HepG2 (cell line): ENCODE measurements around the gene CTSW. TPM values are rescaled to one million over a fixed set of nuclear protein-coding genes. Genes with fewer than 3 reads are reported as not detected.

Experiments
- AGO2 ChIP-seq: fragments of 200-400 bp; formaldehyde crosslinking; optimal IDR thresholded peaks from 2 replicates; pipeline ENCODE3; 2017; ENCODE audit warnings: mild to moderate bottlenecking, low read depth, low read length, moderate library complexity
- ELF4 ChIP-seq: sonication (generic); formaldehyde crosslinking; IDR thresholded peaks from 2 replicates; pipeline ENCODE4 v1.5.0; 2020; ENCODE audit warnings: missing genetic modification reagents, mild to moderate bottlenecking, moderate library complexity, borderline replicate concordance
- FOXP1 ChIP-seq, 2 experiments: fragments of 450-650 bp in 1 of 2; IDR thresholded peaks; 2 replicates each; pipeline ENCODE4 v1.6.1; 2017 to 2018; ENCODE audit warnings: antibody characterized with exemption in 1 of 2
- JUN ChIP-seq: sonication (generic); formaldehyde crosslinking; IDR thresholded peaks from 2 replicates; pipeline ENCODE4 v1.4.0; 2020; ENCODE audit warnings: mild to moderate bottlenecking, missing genetic modification reagents
- NFKBIZ ChIP-seq: IDR thresholded peaks from 2 replicates; pipeline ENCODE4 v1.6.1; 2018; ENCODE audit warnings: missing genetic modification reagents, missing compliant biosample characterization
- RBM22 ChIP-seq: fragments of 200-400 bp; formaldehyde crosslinking; optimal IDR thresholded peaks from 2 replicates; pipeline ENCODE3; 2017; ENCODE audit warnings: mild to moderate bottlenecking, low read length, moderate library complexity
- REXO4 ChIP-seq: sonication (generic); formaldehyde crosslinking; IDR thresholded peaks from 2 replicates; pipeline ENCODE4 v1.8.0; 2022; ENCODE audit warnings: missing genetic modification reagents, mild to moderate bottlenecking, borderline replicate concordance
- RFX3 ChIP-seq: IDR thresholded peaks from 2 replicates; pipeline ENCODE4 v1.6.1; 2016; ENCODE audit warnings: missing biosample characterization, missing genetic modification reagents
- SOX5 ChIP-seq: IDR thresholded peaks from 2 replicates; pipeline ENCODE4 v1.6.1; 2016; ENCODE audit warnings: borderline replicate concordance
- ZC3H13 ChIP-seq: sonication (generic); formaldehyde crosslinking; IDR thresholded peaks from 2 replicates; pipeline ENCODE4 v1.8.1; 2023; ENCODE audit warnings: mild to moderate bottlenecking, missing genetic modification reagents, moderate library complexity
- ZC3H4 ChIP-seq: sonication (generic); formaldehyde crosslinking; IDR thresholded peaks from 2 replicates; pipeline ENCODE4 v1.4.0; 2020; ENCODE audit warnings: missing genetic modification reagents, borderline replicate concordance
- ZFP37 ChIP-seq: sonication (generic); formaldehyde crosslinking; IDR thresholded peaks from 2 replicates; pipeline ENCODE4 v1.4.0; 2020; ENCODE audit warnings: missing genetic modification reagents, borderline replicate concordance
- ZNF264 ChIP-seq: sonication (generic); formaldehyde crosslinking; IDR thresholded peaks from 2 replicates; pipeline ENCODE4 v1.4.0; 2020; ENCODE audit warnings: missing genetic modification reagents
- ZNF335 ChIP-seq: sonication (generic); formaldehyde crosslinking; IDR thresholded peaks from 2 replicates; pipeline ENCODE4 v1.4.0; 2020; ENCODE audit warnings: missing genetic modification reagents
- ZNF652 ChIP-seq: IDR thresholded peaks from 2 replicates; pipeline ENCODE4 v1.6.1; 2016; ENCODE audit warnings: low read depth, borderline replicate concordance
- ZNF761 ChIP-seq: sonication (generic); formaldehyde crosslinking; conservative IDR thresholded peaks from 2 replicates; pipeline ENCODE4 v1.4.0; 2020; ENCODE audit warnings: mild to moderate bottlenecking, missing genetic modification reagents
- ZNF773 ChIP-seq: sonication (generic); formaldehyde crosslinking; IDR thresholded peaks from 2 replicates; pipeline ENCODE4 v1.4.0; 2020; ENCODE audit warnings: missing genetic modification reagents, borderline replicate concordance
- polyA plus RNA-seq, 8 experiments: library from polyadenylated mRNA; depleted of rRNA in 3 of 8; stranded (reverse) in 7 of 8; unstranded in 1 of 8; fragments of >200 nt; fragmentation: Illumina TruSeq in 4 of 8; extraction: Trizol in 4 of 8; gene quantifications; 2 replicates each; pipeline versions ENCODE4 v1.2.1 to v1.2.3, GENCODE V29; 2011 to 2016; ENCODE audit warnings: low read depth in 4 of 8, missing spikeins in 1 of 8, mixed read lengths in 1 of 8; ENCODE audit not compliant: insufficient read depth in 1 of 8
- total RNA-seq, 5 experiments: library from RNA; depleted of rRNA; stranded (reverse); fragments of >200 nt; fragmentation: Illumina TruSeq; extraction: Trizol; gene quantifications; 2 replicates each; pipeline ENCODE4 v1.2.3, GENCODE V29; 2016; ENCODE audit warnings: low read depth in 1 of 5
- TF ChIP-seq, protein P1 (sequence below): sonication (generic); formaldehyde crosslinking; IDR thresholded peaks from 2 replicates; pipeline ENCODE4 v1.5.0; 2020; ENCODE audit warnings: missing genetic modification reagents
- TF ChIP-seq, protein P2 (sequence below): sonication (generic); formaldehyde crosslinking; IDR thresholded peaks from 2 replicates; pipeline ENCODE4 v1.4.0; 2020; ENCODE audit warnings: missing genetic modification reagents
- TF ChIP-seq, protein P3 (sequence below): sonication (generic); formaldehyde crosslinking; IDR thresholded peaks from 2 replicates; pipeline ENCODE4 v1.5.1; 2020; ENCODE audit warnings: missing genetic modification reagents, mild to moderate bottlenecking, borderline replicate concordance
- TF ChIP-seq, protein P4 (sequence below): sonication (generic); formaldehyde crosslinking; IDR thresholded peaks from 2 replicates; pipeline ENCODE4 v1.5.1; 2020; ENCODE audit warnings: missing genetic modification reagents, mild to moderate bottlenecking, borderline replicate concordance

CTSW gene
- total and polyA plus RNA-seq, 2 of the 13 experiments (the other 11 are each of a cell fraction or from before 2014, with no cell fraction given), result 0.09 TPM; not detected in 1

DNA sequence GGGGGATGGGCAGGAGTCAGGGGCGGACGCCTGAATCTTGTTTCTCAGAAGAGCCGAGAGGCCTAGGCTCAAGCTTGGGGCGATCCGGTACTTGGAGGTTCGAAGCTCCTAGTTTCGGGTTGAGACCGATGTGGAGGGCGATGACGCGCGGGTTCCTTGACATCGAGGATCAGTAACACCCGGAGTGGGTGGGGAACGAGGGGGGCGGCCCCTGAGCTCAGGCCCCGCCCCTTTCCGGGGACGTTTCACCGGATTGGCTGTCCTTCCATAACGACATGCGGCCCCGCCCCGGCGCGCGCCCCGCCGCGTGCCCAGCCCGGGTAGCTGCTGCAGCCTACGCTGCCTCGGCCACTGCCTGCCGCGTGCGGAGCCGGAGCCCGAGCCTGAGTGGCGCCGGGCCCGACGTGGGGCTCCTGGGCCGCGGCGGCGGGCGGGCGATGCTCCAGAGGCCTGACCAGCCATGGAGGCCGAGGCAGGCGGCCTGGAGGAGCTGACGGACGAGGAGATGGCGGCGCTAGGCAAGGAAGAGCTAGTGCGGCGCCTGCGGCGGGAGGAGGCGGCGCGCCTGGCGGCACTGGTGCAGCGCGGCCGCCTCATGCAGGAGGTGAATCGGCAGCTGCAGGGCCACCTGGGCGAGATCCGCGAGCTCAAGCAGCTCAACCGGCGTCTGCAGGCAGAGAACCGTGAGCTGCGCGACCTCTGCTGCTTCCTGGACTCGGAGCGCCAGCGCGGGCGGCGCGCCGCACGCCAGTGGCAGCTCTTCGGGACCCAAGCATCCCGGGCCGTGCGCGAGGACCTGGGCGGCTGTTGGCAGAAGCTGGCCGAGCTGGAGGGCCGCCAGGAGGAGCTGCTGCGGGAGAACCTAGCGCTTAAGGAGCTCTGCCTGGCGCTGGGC is 10.9 kb downstream of the CTSW start, which contains the start of gene CCDC85B (continued):
- TF ChIP-seq, protein P1, sequence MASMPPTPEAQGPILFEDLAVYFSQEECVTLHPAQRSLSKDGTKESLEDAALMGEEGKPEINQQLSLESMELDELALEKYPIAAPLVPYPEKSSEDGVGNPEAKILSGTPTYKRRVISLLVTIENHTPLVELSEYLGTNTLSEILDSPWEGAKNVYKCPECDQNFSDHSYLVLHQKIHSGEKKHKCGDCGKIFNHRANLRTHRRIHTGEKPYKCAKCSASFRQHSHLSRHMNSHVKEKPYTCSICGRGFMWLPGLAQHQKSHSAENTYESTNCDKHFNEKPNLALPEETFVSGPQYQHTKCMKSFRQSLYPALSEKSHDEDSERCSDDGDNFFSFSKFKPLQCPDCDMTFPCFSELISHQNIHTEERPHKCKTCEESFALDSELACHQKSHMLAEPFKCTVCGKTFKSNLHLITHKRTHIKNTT (CRISPR knock-in tag), result no peak
- no peak for TF ChIP-seq SOX5 (CRISPR knock-in tag)
- no peak for TF ChIP-seq ZC3H4 (CRISPR knock-in tag)
- no peak for TF ChIP-seq RBM22
- TF ChIP-seq FOXP1 (IDR thresholded peaks at IDR 0.05), result no peak
- no peak for TF ChIP-seq FOXP1 (CRISPR knock-in tag; IDR thresholded peaks at IDR 0.05)
- no peak for TF ChIP-seq ZFP37
- no peak for TF ChIP-seq ZNF335
- TF ChIP-seq ZNF761 (CRISPR knock-in tag), result peak; percentile 69
- no peak for TF ChIP-seq ZNF652 (CRISPR knock-in tag)
- TF ChIP-seq, protein P2, sequence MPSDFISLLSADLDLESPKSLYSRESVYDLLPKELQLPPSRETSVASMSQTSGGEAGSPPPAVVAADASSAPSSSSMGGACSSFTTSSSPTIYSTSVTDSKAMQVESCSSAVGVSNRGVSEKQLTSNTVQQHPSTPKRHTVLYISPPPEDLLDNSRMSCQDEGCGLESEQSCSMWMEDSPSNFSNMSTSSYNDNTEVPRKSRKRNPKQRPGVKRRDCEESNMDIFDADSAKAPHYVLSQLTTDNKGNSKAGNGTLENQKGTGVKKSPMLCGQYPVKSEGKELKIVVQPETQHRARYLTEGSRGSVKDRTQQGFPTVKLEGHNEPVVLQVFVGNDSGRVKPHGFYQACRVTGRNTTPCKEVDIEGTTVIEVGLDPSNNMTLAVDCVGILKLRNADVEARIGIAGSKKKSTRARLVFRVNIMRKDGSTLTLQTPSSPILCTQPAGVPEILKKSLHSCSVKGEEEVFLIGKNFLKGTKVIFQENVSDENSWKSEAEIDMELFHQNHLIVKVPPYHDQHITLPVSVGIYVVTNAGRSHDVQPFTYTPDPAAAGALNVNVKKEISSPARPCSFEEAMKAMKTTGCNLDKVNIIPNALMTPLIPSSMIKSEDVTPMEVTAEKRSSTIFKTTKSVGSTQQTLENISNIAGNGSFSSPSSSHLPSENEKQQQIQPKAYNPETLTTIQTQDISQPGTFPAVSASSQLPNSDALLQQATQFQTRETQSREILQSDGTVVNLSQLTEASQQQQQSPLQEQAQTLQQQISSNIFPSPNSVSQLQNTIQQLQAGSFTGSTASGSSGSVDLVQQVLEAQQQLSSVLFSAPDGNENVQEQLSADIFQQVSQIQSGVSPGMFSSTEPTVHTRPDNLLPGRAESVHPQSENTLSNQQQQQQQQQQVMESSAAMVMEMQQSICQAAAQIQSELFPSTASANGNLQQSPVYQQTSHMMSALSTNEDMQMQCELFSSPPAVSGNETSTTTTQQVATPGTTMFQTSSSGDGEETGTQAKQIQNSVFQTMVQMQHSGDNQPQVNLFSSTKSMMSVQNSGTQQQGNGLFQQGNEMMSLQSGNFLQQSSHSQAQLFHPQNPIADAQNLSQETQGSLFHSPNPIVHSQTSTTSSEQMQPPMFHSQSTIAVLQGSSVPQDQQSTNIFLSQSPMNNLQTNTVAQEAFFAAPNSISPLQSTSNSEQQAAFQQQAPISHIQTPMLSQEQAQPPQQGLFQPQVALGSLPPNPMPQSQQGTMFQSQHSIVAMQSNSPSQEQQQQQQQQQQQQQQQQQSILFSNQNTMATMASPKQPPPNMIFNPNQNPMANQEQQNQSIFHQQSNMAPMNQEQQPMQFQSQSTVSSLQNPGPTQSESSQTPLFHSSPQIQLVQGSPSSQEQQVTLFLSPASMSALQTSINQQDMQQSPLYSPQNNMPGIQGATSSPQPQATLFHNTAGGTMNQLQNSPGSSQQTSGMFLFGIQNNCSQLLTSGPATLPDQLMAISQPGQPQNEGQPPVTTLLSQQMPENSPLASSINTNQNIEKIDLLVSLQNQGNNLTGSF (CRISPR knock-in tag), result peak; percentile 93
- TF ChIP-seq NFKBIZ (CRISPR knock-in tag), result no peak
- TF ChIP-seq, protein P3, sequence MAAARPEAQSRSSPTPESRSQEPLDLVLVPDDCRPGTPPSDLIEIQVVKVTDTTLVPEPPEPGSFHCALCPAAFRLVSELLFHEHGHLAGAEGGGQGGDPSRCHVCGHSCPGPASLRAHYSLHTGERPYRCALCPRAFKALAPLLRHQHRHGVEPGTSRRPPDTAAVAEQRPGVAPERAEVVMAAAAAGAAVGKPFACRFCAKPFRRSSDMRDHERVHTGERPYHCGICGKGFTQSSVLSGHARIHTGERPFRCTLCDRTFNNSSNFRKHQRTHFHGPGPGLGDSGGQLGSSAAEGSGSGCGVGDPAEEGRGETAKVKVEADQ (CRISPR knock-in tag), result no peak
- TF ChIP-seq ZNF264, result no peak
- no peak for TF ChIP-seq AGO2
- TF ChIP-seq, protein P4, sequence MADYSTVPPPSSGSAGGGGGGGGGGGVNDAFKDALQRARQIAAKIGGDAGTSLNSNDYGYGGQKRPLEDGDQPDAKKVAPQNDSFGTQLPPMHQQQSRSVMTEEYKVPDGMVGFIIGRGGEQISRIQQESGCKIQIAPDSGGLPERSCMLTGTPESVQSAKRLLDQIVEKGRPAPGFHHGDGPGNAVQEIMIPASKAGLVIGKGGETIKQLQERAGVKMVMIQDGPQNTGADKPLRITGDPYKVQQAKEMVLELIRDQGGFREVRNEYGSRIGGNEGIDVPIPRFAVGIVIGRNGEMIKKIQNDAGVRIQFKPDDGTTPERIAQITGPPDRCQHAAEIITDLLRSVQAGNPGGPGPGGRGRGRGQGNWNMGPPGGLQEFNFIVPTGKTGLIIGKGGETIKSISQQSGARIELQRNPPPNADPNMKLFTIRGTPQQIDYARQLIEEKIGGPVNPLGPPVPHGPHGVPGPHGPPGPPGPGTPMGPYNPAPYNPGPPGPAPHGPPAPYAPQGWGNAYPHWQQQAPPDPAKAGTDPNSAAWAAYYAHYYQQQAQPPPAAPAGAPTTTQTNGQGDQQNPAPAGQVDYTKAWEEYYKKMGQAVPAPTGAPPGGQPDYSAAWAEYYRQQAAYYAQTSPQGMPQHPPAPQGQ (CRISPR knock-in tag), result no peak
- no peak for TF ChIP-seq ZC3H13
- TF ChIP-seq JUN (CRISPR knock-in tag), result no peak
- TF ChIP-seq ELF4 (CRISPR knock-in tag), result peak; percentile 72; the same call in 1 of the 2 replicates
- no peak; the same call in 1 of the 2 replicates for TF ChIP-seq REXO4 (CRISPR knock-in tag)
- peak; percentile 75; the same call in 1 of the 2 replicates for TF ChIP-seq ZNF773 (CRISPR knock-in tag)
- no peak for TF ChIP-seq RFX3 (CRISPR knock-in tag)
